GM12892 (cell line): ENCODE data around the gene IMPACT.

Experiments
- POLR2A ChIP-seq: IDR thresholded peaks from 2 replicates; pipeline ENCODE4 v1.6.1; 2011; ENCODE audit warnings: low read depth, low read length, control low read depth
- TAF1 ChIP-seq: IDR thresholded peaks from 2 replicates; pipeline ENCODE4 v1.6.1; 2011; ENCODE audit warnings: low read depth, mild to moderate bottlenecking, control low read depth, low read length, borderline replicate concordance

DNA sequence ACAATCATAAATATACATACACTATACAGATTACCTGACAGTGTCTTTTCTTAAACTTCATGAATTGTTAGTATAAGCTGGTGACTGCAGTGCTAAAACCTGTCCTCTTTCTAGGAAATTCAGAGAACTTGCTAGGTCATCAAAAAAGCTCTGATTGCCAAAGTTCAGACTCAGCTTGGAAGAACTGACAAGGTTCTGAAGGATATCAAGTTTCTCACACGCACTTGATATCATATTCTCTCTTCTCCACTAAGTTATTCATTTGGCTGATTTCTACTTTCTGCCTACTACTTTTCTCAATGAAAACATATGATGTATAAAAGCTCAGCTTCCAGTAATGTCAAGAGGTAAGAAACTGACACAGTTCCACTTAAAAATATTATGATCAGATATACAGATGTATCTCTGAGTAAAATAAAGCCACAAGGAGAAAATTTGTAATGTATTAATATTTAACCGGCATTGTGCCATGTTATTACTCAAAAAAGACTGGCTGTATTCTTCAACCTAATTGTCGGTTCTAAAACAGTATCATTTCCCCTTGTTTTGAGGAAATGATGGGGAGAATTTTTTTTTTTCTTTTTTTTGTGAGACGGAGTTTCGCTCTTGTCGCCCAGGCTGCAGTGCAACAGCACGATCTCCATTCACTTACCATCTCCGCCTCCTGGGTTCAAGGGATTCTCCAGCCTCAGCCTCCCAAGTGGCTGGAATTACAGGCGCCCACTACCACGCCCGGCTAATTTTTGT lies 31.2 kb upstream of the IMPACT start:
- TF ChIP-seq POLR2A: no peak
- no peak for TF ChIP-seq TAF1
